ENCODE results near the gene SEMA6A. TPM values are rescaled to one million over a fixed set of nuclear protein-coding genes. Genes with fewer than 3 reads are reported as not detected.

Gene SEMA6A
- total RNA-seq (2013; cell fraction: nucleolus; rRNA removed) = 218 and 247 TPM in 2 replicates
- 0.62 and 1.0 TPM in 2 replicates for total RNA-seq (2014; rRNA removed)
- 0.83 and 1.1 TPM in 2 replicates for total RNA-seq (2014; rRNA removed; fragmentation: Illumina TruSeq; extraction: Trizol)
- 1.9 and 2.1 TPM in 2 replicates for total RNA-seq (2021)
- polyA plus RNA-seq (2011; ENCODE audit: low read depth) = 3.2 TPM
- polyA plus RNA-seq (2011; rRNA removed) = 10.2 and 10.5 TPM in 2 replicates
- 6.8 and 10.6 TPM in 2 replicates for polyA plus RNA-seq (2011; cell fraction: cytosol; rRNA removed)
- 23.5 and 32.3 TPM in 2 replicates for polyA plus RNA-seq (2011; cell fraction: nucleus; rRNA removed)
- 4.3 and 4.5 TPM in 2 replicates for polyA plus RNA-seq (2012)
- polyA plus RNA-seq (2014; fragmentation: Illumina TruSeq; extraction: Trizol) = 0.92 and 1.3 TPM in 2 replicates
- polyA plus RNA-seq (2014; fragmentation: Nextera tagmentation; extraction: Ambion mirVana) = under 1 TPM; 0.16 to 0.22 TPM
- polyA plus RNA-seq (2014; rRNA removed) = 0.56 and 0.64 TPM in 2 replicates
- polyA plus RNA-seq (2016; fragmentation: Nextera tagmentation; extraction: Ambion mirVana) = 1 to 10 TPM; 1.1 TPM
- 31.4 and 35.0 TPM in 2 replicates for polyA minus RNA-seq (2011; rRNA and poly(A)+ RNA removed)
- polyA minus RNA-seq (2011; cell fraction: cytosol; rRNA and poly(A)+ RNA removed) = 9.4 and 10.0 TPM in 2 replicates
- polyA minus RNA-seq (2011; cell fraction: nucleus; rRNA and poly(A)+ RNA removed) = 52.5 and 60.3 TPM in 2 replicates
- Bru-seq, nascent RNA = percentile 88 among the genes with signal in this experiment
- percentile 79 among the genes with signal in this experiment for BruChase-seq, experiment 1, labeled RNA remaining after a 6-hour chase
- BruChase-seq, experiment 2, labeled RNA remaining after a 2-hour chase = percentile 79 among the genes with signal in this experiment
- long read RNA-seq, experiment 1, partial matches to known transcripts = 0 of 2 reads
- long read RNA-seq, experiment 1, other reads (novel, unspliced or antisense) = 2 of 2 reads
- long read RNA-seq, experiment 2, partial matches to known transcripts = 1 of 13 reads
- long read RNA-seq, experiment 2, other reads (novel, unspliced or antisense) = 12 of 13 reads

- DNase-seq (ENCODE audit: low read depth, low spot score) (peak; percentile 81), FAIRE-seq (no peak), ATAC-seq (peak; percentile 68)
- H3K4me1 ChIP-seq (ENCODE audit: control insufficient read depth, insufficient read depth, low read length) = peaks cover 14% of the 10 kb centered on the region
- H3K36me3 ChIP-seq (ENCODE audit: control insufficient read depth in 2 of 2, insufficient read depth in 2 of 2, low read length in 1 of 2) = no peaks in the 10 kb centered on the region
- POLR2A ChIA-PET = interaction anchor here (0.6 to 4.5 kb wide), 13 partner anchors 8 to 553 kb away, joined by 3 to 52 read pairs (median 5); no protein-coding TSS in a partner anchor
- H3K4me2 ChIP-seq (ENCODE audit: control insufficient read depth, insufficient read depth) = peak within 1 kb of the TSS; percentile 98
- H3K4me3 ChIP-seq = peak within 1 kb of the TSS; percentile 85
- intact Hi-C loops (cut with micrococcal nuclease; ENCODE audit: unreplicated experiment) (loop anchor here (5.0 to 10.0 kb wide), 4 partner anchors 58 to 880 kb away; no protein-coding TSS in a partner anchor), in situ Hi-C loops (cut with MboI) (loop anchor here (5.0 to 25.0 kb wide), 4 partner anchors 78 to 437 kb away; no protein-coding TSS in a partner anchor)
- no peaks in the 10 kb centered on the region for H4K20me1 ChIP-seq (ENCODE audit: control insufficient read depth, insufficient read depth)
- CTCF ChIA-PET = interaction anchor here (0.7 to 6.3 kb wide), 29 partner anchors 9 to 437 kb away, joined by 3 to 58 read pairs (median 6); no protein-coding TSS in a partner anchor
- no peak within 1 kb of the TSS; the same call in 1 of the 2 replicates for H3K27ac ChIP-seq (ENCODE audit: control insufficient read depth, insufficient read depth)
- H3K9me3 ChIP-seq (replicated peaks; ENCODE audit: control insufficient read depth, insufficient read depth, low read length) = no peaks in the 10 kb centered on the region
- peaks cover 8% of the 10 kb centered on the region for H3K79me2 ChIP-seq (ENCODE audit: control insufficient read depth, insufficient read depth, low read length)
- RAD21 ChIA-PET (ENCODE audit: unreplicated experiment) = interaction anchor here (0.6 to 9.2 kb wide), 40 partner anchors 9 to 880 kb away, joined by 3 to 217 read pairs (median 3); no protein-coding TSS in a partner anchor
- BruUV-seq (replicated peaks) = no TSS peak
- peak within 1 kb of the TSS; percentile 85 for H2AFZ ChIP-seq (ENCODE audit: control insufficient read depth, low read depth, low read length)
- SMC1A ChIA-PET (ENCODE audit: uncharacterized antibody, unreplicated experiment) = interaction anchor here (0.6 to 5.9 kb wide), 37 partner anchors 10 to 713 kb away, joined by 3 to 133 read pairs (median 5); no protein-coding TSS in a partner anchor
- 1% methylated on average over 62 of the region's 66 CpGs for WGBS (ENCODE audit: insufficient coverage, insufficient replicate concordance, low lambda C conversion rate, missing lambda C conversion rate)
- peaks cover 2 to 20% of the 10 kb centered on the region in 2 experiments for H3K27me3 ChIP-seq (replicated peaks in 1 of 2; ENCODE audit: control insufficient read depth in 2 of 2, insufficient read depth in 2 of 2, low read length in 1 of 2)
- H3K9ac ChIP-seq (ENCODE audit: control insufficient read depth, insufficient read depth, low read length) = peak within 1 kb of the TSS; percentile 31; the same call in 1 of the 2 replicates
- TF ChIP-seq ZBTB4 (CRISPR knock-in tag; IDR thresholded peaks at IDR 0.05) (no peak), RELA (IDR thresholded peaks at IDR 0.05; ENCODE audit: borderline replicate concordance, partially characterized antibody) (no peak), IRF4 (IDR thresholded peaks at IDR 0.05; ENCODE audit: low read depth, low read length) (peak; percentile 72), ELK1 (IDR thresholded peaks at IDR 0.05; ENCODE audit: low read depth, low read length) (no peak), POLR2AphosphoS2 (IDR thresholded peaks at IDR 0.05; ENCODE audit: low read depth, low read length) (peak; percentile 63; the same call in 1 of the 2 replicates), EED (IDR thresholded peaks at IDR 0.05; ENCODE audit: low read depth) (peak; percentile 71), ZNF687 (IDR thresholded peaks at IDR 0.05) (peak; percentile 77)
Observed at GRCh38 chr5:116574367-116575325, at the start of gene SEMA6A. SEMA6A (minus strand) TSS chr5:116574823; CDS start chr5:116504944, 69,879 bp downstream.
